Heart left ventricle (tissue), 13 donors: ENCODE measurements around the gene TMEM47.

ENCODE experiments used
- POLR2A ChIP-seq, 2 donors: fragments of 450-650 bp; IDR thresholded peaks; one replicate each; pipeline ENCODE4 v1.6.1; 2017; ENCODE audit warnings: antibody characterized with exemption in 2 of 2, mild to moderate bottlenecking in 2 of 2, moderate library complexity in 2 of 2
- TF ChIP-seq, protein P1 (sequence below), 12 donors: fragments of 200-600 bp; sonication (generic) in 4 of 12; IDR thresholded peaks; one replicate each; pipeline versions ENCODE4 v1.5.0 to v1.8.0; 2018 to 2022; ENCODE audit warnings: antibody characterized with exemption in 12 of 12, mild to moderate bottlenecking in 5 of 12
- donor health status: ischemic (EF 13 %, LVEDD 7.1; RV severe dilation, severe dysfunction).
- donor health status: DM: no; HTN: yes; CAD: no.
- donor health status: DM: no; HTN: no; CAD: no.
- donor health status: ischemic (EF 25% LVEDD 6.9; RV normal size, moderate dysfunction).
- donor health status: ischemic (EF 25% LVEDD 5.7; RV mildly dilated, moderate dysfunction).
- donor health status: ischemic (EF 35%, LVEDD 5.7; RV mildly dilated, moderate dysfunction).
- donor health status: nonischemic (EF 11% LVEDD 7.7; RV severe dilation, severe dysfunction).
- donor health status: DM: yes; HTN: yes; CAD: no.
- donor health status: PGD.
- donor health status: ischemic (EF 29% LVEDD 5.4; RV normal size, mild dysfunction).
- donor health status: nonischemic (EF 23%, LVEDD 6.1; RV moderate dilation, normal function).

DNA sequence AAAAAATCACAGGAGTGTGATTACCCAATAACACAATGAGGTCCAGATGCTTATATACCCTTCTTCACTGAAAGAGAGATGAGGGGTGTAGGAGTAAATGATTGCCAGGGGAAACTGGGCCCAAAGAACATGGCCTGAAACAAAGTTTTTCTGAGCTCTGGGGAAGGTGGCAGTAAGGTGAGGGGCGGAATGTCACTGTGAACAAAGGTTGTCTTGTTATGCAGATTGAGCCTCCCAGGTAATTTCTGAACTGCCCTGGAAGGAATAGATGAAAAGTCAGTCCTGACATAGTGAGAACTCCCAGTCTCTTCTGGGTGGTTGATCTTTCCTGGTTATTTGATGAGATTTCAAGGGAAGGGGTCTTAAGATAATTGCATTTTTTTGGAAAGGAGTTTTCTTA lies 2.5 kb upstream of the TMEM47 start:
- TF ChIP-seq POLR2A (IDR thresholded peaks at IDR 0.05): no peak
- TF ChIP-seq, protein P1, sequence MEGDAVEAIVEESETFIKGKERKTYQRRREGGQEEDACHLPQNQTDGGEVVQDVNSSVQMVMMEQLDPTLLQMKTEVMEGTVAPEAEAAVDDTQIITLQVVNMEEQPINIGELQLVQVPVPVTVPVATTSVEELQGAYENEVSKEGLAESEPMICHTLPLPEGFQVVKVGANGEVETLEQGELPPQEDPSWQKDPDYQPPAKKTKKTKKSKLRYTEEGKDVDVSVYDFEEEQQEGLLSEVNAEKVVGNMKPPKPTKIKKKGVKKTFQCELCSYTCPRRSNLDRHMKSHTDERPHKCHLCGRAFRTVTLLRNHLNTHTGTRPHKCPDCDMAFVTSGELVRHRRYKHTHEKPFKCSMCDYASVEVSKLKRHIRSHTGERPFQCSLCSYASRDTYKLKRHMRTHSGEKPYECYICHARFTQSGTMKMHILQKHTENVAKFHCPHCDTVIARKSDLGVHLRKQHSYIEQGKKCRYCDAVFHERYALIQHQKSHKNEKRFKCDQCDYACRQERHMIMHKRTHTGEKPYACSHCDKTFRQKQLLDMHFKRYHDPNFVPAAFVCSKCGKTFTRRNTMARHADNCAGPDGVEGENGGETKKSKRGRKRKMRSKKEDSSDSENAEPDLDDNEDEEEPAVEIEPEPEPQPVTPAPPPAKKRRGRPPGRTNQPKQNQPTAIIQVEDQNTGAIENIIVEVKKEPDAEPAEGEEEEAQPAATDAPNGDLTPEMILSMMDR (IDR thresholded peaks at IDR 0.05): no peak
